ENCODE results near the gene CBLC.
"Not testable (repeated sequence)": the region's sequence is repeated elsewhere in the genome, so short reads cannot be mapped to it uniquely, and the experiment has no call there.

The CBLC gene

DNA sequence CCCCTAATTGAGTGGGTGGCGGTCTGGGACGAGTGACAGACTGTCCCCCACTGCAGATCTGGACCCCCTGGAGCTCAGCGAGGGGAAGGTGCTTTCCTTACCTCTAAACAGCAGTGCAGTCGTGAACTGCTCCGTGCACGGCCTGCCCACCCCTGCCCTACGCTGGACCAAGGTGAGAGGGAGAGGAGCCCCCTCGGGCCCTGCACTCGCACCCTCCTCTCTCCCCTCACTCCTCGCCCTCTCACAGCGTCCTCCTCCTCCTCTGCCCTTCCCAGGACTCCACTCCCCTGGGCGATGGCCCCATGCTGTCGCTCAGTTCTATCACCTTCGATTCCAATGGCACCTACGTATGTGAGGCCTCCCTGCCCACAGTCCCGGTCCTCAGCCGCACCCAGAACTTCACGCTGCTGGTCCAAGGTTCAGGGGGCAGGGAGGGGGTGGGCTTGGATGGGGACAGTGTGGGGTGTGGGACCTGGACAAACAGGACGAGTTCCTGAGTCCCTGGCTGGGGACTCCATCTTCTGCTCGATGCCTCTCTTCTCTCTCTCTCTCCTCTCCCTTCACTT, 40.9 kb downstream of the CBLC start:
- DNase-seq (ENCODE audit: low read depth in 1 of 2, low spot score in 1 of 2): no peak

DNA sequence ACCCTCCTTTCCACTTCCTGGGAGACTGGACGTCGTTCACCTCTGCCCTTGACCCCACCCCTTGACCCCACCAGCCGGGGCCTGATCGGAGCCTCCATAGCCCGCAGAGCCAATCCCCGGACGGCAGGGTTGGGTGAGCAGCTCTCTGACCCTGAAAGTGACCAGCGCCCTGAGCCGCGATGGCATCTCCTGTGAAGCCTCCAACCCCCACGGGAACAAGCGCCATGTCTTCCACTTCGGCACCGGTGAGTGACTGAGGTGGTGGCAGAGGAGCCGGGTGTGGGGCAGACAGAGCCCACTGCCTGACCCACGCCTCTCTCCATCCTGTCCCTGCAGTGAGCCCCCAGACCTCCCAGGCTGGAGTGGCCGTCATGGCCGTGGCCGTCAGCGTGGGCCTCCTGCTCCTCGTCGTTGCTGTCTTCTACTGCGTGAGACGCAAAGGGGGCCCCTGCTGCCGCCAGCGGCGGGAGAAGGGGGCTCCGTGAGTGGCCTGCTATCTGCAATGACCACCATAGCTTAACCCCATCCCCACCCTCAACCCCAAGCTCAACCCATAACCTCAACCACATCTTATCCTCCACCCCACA, 41.6 kb downstream of the CBLC start:
- no peak for DNase-seq (ENCODE audit: low read depth in 1 of 2, low spot score in 1 of 2)

DNA sequence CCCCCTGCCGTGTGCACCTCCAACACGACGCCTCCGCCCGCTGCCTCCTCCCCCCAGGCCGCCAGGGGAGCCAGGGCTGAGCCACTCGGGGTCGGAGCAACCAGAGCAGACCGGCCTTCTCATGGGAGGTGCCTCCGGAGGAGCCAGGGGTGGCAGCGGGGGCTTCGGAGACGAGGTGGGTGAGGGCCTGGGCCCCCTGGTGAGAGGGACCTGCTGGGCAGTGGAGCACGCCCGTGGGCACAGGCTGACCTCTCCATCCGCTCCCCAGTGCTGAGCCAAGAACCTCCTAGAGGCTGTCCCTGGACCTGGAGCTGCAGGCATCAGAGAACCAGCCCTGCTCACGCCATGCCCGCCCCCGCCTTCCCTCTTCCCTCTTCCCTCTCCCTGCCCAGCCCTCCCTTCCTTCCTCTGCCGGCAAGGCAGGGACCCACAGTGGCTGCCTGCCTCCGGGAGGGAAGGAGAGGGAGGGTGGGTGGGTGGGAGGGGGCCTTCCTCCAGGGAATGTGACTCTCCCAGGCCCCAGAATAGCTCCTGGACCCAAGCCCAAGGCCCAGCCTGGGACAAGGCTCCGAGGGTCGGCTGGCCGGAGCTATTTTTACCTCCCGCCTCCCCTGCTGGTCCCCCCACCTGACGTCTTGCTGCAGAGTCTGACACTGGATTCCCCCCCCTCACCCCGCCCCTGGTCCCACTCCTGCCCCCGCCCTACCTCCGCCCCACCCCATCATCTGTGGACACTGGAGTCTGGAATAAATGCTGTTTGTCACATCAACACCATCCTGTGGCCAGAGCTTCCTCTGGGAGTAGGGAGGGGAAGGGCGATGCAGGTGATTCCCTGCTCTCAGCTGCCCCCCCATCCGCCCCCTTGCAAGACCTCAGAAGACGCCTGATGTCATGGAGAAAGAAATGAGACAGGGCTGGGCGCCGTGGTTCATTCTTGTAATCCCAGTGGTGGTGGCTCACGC, 43.2 kb downstream of the CBLC start:
- DNase-seq (ENCODE audit: low read depth in 1 of 2, low spot score in 1 of 2): no peak

DNA sequence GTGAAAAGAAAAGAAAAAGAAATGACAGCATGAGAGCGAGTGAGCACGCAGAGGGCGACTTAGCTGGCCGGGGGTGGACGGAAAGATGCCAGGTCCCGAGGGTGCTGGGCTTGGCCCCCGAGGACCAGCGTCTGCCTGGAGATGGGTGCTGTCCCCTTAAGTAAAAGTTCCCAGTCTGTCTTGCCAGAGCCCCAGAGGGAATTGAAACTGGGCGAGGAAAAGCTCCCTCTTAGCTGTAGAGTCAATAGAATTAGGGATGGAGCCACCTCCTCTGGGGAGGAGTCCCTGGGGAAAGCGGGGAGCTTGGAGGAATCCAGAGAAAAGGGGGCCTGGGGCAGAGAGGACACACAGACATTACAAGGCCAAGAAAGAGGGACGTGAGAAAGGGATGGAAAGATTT, 44.5 kb downstream of the CBLC start:
- DNase-seq (ENCODE audit: low read depth in 1 of 2, low spot score in 1 of 2): no peak

DNA sequence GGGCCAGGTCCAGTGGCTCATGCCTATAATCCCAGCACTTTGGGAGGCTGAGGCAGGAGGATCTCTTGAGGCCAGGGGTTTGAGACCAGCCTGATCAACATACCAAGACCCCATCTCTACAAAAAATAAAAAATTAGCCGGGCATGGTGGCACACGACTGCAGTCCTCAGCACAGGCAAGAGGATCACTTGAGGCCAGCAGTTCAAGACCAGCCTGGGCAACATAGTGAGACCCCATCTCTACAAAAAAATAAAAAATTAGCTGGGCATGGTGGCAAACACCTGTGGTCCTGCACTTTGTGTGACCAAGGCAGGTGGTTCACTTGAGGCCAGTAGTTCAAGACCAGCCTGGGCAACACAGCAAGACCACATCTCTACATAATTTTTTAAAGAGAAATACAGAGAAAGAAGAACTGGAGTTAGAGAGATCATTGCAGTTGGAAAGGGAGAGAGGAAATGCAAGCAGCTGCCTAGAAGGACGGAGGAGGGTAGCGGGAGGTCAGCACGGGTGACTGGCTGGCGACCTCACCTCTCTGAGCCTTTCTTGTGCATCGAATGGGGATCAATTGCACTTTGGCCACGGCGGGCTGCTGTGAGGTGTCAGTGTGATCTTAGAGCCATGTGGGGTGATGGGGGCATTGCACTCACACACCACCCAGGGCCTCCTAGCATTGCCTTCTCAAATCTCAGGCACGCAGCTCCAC, 45.1 kb downstream of the CBLC start:
- DNase-seq (ENCODE audit: low read depth in 1 of 2, low spot score in 1 of 2): no peak

DNA sequence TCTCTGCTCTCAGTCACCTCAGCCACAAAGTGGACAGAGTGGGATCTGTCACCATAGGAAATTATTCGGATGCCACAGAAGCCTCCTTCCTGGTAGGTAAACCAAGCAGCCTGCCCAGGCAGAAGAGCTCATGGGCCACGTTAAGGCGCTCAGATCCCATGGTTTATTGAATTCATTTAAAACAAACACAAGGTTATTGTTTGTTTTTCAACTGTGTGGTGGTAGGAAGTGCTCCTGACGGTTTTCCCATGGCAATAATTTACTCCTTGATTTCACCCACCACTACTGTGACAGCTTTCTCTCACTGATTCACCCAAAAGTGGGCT, 45.6 kb downstream of the CBLC start:
- DNase-seq (ENCODE audit: low read depth in 1 of 2, low spot score in 1 of 2): no peak

DNA sequence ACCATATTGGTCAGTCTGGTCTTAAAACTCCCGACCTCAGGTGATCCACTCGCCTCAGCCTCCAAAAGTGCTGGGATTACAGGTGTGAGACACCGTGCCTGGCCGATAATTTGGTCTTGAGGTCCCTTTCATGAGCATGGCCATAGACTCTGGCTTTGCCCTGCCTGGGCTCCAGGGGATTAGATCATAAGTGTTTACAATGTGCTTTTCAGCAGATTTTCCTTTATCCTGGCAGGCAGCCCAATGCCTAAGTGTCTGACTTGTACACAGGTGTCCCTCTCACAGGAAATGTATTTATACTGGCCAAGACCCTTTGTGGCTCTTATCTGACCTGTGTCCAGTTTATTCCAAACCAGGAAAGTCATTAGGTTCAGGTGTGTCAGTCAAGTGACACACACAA, 47.1 kb downstream of the CBLC start:
- DNase-seq (ENCODE audit: low read depth in 1 of 2, low spot score in 1 of 2): no peak

DNA sequence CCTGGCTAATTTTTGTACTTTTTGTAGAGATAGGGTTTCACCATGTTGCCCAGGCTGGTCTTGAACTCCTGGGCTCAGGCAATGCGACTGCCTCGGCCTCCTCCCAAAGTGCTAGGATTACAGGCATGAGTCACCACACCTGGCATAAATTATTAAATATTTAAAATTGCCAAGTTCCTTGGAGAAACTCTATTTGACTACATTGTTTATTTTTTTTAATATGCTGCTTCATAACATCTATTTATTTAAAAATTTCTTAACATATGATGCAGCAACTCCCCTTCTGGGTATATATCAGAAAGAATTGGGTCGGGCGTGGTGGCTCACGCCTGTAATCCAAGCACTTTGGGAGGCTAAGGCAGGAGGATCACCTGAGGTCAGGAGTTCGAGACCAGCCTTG, 55.2 kb downstream of the CBLC start:
- not testable (repeated sequence) for DNase-seq (ENCODE audit: low read depth in 1 of 2, low spot score in 1 of 2)

DNA sequence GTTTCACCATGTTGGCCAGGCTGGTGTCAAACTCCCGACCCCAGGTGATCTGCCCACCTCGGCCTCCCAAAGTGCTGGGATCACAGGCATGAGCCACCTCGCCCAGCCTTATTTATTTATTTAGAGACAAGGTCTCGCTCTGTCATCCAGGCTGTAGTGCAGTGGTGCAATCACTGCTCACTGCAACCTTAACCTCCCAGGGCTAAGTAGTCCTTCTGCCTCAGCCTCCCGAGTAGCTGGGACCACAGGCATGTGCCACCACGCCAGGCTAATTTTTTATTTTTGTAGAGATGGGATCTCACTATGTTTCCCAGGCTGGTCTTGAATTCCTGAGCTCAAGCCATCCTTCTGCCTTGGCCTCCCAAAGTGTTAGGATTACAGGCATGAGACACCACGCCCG, 56.7 kb downstream of the CBLC start:
- not testable (repeated sequence) for DNase-seq (ENCODE audit: low read depth in 1 of 2, low spot score in 1 of 2)

DNA sequence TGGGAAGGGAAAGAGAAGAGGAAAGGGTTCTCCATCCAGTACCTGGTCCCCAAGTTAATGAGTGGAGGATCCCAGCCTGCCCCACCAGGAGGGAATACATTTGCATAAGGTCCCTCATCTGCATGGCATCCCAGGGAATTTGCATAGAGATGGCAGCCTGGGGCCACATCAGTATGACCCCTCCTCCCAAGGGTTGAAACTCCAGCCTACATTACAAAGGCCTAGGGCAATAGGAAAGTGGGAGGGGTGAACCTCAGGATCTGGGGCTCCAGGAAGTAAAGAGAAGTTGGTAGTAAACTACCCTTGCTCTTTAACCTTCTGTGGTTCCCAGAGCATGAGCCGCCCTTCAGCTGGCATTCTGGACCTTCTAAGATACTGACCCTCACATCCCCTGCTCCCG, 61.6 kb downstream of the CBLC start:
- no peak for DNase-seq (ENCODE audit: low read depth in 1 of 2, low spot score in 1 of 2)

DNA sequence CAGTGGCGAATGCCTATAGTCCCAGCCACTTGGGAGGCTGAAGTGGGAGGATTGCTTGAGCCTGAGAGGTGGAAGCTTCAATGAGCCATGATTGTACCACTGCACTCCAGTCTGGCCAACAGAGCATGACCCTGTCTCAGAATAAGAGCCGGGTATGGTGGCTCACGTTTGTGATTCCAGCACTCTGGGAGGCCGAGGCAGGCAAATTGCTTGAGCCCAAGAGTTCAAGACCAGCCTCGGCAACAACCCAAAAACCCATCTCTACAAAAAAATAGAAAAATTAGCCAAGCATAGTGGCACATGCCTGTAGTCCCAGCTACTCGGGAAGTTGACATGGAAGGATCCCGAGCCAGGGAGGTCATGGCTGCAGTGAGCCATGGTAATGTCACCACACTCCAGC, 63.1 kb downstream of the CBLC start:
- no peak for DNase-seq (ENCODE audit: low read depth in 1 of 2, low spot score in 1 of 2)

DNA sequence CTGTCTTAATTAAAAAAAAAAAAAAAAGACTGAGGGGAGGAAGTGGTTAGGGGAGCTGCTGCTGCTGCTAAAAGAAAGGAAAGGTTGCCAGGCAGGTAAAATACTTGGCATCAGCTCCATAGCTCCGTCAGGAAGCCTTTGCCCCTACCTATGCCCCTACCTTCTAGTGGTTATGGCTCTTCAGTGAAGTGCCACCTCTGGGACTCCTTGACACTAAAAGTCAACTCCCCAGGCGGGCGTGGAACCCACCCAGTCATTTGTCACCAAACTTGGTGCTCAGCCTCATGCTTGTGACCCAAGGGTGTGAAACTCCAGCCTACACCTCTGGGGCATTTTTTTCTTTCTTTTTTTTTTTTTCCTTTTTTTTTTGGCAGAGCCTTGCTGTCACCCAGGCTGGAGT, 63.5 kb downstream of the CBLC start:
- DNase-seq (ENCODE audit: low read depth in 1 of 2, low spot score in 1 of 2): no peak

DNA sequence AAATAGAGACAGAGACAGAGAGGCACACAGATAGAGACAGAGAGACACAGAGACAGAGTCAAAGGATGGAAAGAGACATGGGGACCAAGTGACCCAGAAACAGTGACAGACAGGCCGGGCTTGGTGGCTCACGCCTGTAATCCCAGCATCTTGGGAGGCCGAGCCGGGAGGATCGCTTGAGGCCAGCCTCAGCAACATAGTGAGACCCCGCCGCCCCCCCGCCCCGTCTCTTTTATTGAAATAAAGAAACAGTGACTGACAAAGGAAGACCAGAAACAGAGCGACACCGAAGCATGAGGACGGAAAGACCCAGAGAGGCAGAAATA, 67.6 kb downstream of the CBLC start:
- no peak for DNase-seq (ENCODE audit: low read depth in 1 of 2, low spot score in 1 of 2)

DNA sequence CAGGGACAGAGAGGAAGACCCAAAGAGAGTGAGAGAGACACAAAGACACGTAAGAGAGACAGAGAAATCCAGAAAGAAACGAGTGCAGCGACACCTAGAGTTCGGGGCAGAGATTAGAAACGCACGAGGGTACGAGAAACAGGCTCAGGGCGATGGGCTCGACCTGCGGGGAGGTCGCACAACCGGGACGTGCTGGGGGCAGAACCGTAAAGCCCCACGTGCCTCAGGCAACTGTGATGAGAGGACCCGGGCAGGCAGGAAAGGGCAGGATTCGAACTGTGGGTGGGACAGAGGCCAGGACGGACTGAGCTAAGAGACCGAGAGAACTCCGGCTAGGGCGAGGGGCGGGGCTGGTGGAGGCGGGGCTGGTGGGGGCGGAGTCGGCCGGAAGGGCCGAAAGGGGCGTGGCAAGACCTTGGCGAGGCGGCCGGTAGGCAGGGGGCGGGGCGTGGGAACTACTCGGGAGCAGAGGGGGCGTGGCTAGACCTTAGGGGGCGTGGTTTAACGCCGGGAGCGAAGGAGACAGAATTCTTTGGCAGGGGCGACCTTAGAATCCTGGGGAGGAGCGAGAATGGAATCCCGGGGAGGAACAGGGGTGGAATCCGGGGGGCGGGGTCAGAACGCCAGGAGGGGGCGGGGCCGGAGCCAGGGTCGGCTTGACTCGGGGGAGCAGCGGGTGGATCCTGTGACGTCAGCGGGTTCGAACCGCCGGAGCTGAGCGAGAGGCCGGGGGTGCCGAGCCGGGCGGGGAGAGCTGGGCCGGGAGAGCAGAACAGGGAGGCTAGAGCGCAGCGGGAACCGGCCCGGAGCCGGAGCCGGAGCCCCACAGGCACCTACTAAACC, 68.1 kb downstream of the CBLC start, which contains the start of gene NECTIN2:
Gene NECTIN2, plus strand, starts transcription at position 686 of the 843 bp plus-strand sequence. CDS start 229 bp downstream, outside the sequence.
- DNase-seq (ENCODE audit: low read depth in 1 of 2, low spot score in 1 of 2): peak; percentile 47 to 71

DNA sequence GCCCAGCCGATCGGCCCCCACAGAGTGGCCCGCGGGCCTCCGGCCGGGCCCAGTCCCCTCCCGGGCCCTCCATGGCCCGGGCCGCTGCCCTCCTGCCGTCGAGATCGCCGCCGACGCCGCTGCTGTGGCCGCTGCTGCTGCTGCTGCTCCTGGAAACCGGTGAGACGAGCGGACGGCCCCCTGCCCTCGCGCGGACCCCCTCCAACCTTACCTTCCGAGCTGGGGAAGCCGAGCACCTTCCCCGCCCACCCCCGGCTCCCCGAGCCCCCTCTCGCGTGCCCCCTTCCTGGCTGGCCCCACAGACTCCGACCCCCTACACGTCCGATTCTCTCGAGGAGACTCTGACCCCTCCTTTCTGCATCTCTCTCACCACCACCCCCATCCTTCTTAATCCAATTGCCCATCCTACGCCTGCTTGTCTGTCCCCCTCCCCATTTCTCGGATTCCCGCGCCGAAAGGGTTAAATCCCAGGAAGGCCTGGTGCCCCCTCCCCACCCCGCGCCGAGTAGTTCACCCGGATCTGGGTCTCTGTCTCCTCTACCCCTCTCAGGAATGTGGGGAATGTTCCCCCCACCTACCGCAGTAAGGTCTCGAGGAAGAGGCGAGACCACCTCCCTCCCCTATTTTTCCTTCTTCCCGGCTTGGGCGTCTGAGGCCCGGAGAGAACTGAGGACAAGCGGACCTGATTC, 68.9 kb downstream of the CBLC start:
- DNase-seq (ENCODE audit: low read depth in 1 of 2, low spot score in 1 of 2): no peak

DNA sequence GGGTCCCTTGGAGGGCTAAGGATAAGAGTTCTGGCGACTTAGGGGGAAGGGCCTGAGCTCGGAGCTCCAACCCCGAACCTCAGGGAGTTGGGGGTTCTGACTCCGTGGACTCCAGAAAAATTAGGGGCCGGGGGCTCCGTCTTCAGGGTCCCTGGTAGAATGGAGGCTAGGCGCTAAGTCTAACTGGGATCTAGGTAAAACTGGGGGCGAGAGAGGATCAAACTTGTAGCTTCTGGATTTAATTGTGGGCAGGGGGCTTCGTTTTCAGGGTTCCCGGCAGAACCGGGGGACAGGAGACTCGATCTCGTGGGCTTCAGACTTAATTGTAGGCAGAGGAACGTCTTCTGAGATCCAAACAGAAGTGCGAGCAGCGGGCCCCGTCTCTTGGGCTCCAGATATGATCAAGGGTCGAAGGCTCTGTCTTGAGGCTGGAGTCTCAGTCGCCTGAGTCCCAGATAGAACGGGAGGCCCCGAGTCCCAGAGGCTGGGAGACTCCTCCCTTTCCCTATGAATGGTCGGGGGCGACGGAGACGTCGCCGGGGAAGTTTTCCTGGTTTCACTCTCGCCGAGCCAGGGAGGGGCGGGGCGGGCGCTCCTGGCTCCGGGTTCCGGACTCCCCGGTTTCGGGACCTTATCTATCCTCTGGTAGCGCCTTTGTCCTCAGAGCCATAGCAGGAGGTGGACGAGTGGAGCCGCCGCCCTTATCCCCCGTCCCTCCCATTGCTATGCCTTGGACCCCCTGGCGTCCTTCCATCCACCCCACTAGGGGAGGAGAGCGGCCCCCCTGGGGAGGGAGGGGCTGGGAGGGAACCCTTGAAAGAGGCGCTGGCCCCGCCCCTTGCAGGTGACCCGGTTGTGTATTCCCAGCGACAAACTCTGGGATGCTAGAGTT, 69.7 kb downstream of the CBLC start:
- DNase-seq (ENCODE audit: low read depth in 1 of 2, low spot score in 1 of 2): no peak

DNA sequence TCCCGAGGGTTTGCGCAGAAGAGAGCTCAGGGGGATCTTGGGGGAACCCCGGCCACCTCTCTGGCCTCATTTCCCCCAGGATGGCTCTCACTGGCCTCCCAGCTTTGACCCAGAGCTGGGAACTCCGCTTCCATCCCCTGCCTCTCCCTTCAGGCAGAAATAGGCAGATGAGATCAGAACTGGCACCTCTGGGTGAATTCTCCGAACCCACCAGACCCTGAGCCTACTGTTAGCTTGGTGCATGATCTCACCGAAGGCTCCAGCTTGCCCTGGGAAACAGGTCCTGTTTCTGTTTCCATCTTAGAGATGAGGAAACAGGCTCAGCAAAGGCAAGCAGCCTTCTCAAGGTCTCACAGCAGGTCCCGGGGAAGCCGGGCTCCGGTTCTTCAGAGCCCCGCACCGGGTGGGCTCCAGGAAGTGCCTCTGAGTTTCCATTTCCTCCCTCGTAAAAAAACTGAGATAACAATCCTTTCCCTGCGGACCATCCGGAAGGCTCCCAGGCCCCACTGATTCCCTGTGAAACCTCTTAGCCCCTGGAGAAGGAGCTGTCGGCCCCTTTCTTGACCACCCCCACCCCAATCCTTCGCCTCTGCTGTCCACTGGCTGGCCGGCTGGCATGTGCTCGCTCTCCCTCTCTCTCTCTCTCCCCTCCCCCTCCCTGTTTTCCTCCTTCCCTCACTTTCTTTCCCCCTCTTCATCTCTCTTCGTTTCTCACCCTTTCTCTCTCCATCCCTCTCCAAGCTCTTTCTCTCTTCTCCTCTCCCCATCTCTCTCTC, 70.5 kb downstream of the CBLC start:
- DNase-seq (ENCODE audit: low read depth in 1 of 2, low spot score in 1 of 2): no peak

DNA sequence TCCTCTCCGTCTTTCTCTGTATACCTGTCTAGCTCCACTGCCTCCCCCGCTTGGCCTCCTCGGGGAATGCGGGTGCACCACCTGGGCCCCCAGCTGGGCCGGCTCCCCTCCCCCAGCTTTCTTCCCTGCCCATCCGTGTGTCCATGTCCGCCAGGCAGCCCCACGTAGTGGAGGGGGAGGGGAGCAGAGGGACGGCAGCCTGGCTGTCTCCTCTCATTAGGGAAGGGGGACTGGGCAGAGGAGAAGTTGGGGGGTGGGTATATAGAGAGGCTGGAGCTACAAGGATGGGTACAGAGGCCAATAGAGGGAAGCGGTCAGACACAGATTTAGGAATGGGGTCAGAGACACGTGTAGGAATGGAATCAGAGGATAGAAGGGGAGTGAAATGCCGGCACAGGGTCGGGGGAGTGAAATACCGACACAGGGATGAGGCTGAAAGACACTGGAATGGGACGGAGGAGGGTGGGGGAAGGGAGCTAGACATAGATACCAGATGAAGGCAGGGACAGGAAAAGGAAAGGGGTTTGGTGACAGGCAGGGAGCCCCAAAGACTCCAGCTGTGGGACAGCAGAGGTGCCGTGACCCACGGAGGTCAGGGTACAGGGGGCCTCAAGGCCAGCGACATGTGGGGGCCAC, 71.2 kb downstream of the CBLC start:
- no peak for DNase-seq (ENCODE audit: low read depth in 1 of 2, low spot score in 1 of 2)
